Glutamatergic neuron (in vitro differentiated cells): ENCODE results near the gene OR2V2. TPM values are rescaled to one million over a fixed set of nuclear protein-coding genes. Genes with fewer than 3 reads are reported as not detected.

Source experiments
- DNase-seq: peaks from one replicate; pipeline ENCODE4 v3.0.0; 2022
- H3K27ac Mint-ChIP-seq: one replicate; pipeline ENCODE4 v1.8.0; 2020; ENCODE audit warnings: mild to moderate bottlenecking, mixed read lengths, inconsistent platforms; ENCODE audit not compliant: unreplicated experiment
- H3K27me3 Mint-ChIP-seq: one replicate; pipeline ENCODE4 v1.8.0; 2020; ENCODE audit warnings: mild to moderate bottlenecking, moderate library complexity, mixed read lengths, inconsistent platforms; ENCODE audit not compliant: unreplicated experiment
- H3K36me3 Mint-ChIP-seq: one replicate; pipeline ENCODE4 v1.8.0; 2020; ENCODE audit warnings: mild to moderate bottlenecking, mixed read lengths, inconsistent platforms; ENCODE audit not compliant: unreplicated experiment
- H3K4me1 Mint-ChIP-seq: one replicate; pipeline ENCODE4 v1.8.0; 2020; ENCODE audit warnings: mild to moderate bottlenecking, low read depth, mixed read lengths, inconsistent platforms; ENCODE audit not compliant: unreplicated experiment
- H3K4me3 Mint-ChIP-seq: one replicate; pipeline ENCODE4 v1.8.0; 2020; ENCODE audit warnings: mild to moderate bottlenecking, mixed read lengths, inconsistent platforms; ENCODE audit not compliant: unreplicated experiment
- H3K9me3 Mint-ChIP-seq: one replicate; pipeline ENCODE4 v1.8.0; 2020; ENCODE audit warnings: mild to moderate bottlenecking, moderate library complexity, mixed read lengths, inconsistent platforms; ENCODE audit not compliant: unreplicated experiment
- CTCF ChIP-seq: fragments of 200-600 bp; sonication (generic); IDR thresholded peaks from one replicate; pipeline ENCODE4 v1.5.0; 2021; ENCODE audit not compliant: partially characterized antibody, unreplicated experiment
- total RNA-seq: library from RNA; stranded (reverse); fragmentation: NEBNext Ultra II Directional; extraction: Animal tissue kit (Norgen Biotek cat#: 25700); gene quantifications from one replicate; pipeline ENCODE4 v1.2.1, GENCODE V29; 2021; ENCODE audit not compliant: unreplicated experiment

The OR2V2 gene
- total RNA-seq, 1 donor from 2014 or later: not detected

DNA sequence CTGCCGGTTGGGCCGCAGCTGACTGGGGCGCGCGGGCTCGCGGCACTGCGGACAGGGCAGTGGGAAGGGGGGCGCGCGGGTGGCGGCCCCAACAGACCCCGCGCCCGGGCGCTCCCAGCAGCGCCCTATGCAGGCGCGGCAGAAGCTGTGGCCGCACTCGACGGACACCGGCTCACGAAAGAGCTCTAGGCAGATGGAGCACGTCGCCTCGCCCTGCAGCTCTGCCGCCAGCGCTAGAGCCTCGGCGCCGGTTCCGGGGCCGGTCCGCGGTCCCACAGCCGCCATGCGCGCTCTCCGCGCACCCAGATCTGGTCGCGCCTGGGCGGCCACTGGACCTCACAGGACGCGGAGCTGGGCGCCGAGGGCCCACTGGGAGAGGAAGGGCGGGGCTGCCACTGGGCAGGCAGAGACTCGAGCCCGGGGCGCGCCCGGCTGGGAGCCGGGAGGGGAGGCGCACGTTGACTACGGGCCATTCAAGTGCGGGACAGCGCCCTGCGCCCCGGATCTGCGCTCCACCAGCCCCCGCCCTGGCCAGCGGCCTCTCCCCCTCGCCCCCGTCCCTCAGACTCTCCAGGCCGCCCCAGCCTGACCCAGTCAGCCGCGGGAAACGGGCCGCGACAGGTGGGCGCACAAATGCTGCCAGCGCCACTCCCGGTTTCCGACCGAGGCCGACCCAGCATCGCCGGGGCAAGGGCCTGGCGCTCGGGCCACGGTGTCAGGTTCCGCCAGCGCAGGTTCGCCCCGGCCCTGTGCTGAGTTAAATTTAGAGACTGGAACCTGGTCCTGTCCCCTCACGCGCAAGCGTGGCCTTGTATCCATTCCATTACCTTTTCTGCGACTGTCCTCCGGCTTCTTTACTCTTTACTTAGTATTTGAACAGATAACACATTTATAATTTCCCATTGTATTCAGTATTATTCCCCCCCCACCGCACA lies 57.7 kb downstream of the OR2V2 start, which contains the start of gene TRIM7:
TSS of gene TRIM7 (minus strand) at position 371 of the 935 bp plus-strand sequence. CDS start at position 285, 86 bp downstream.
- Mint-ChIP-seq H3K4me1 (peaks cover 19% of the 10 kb centered on the region), H3K27me3 (peaks cover 34% of the 10 kb centered on the region), H3K9me3 (peaks cover 31% of the 10 kb centered on the region), H3K4me3 (peak within 1 kb of the TSS; percentile 96), H3K36me3 (peaks cover 15% of the 10 kb centered on the region), H3K27ac (peak within 1 kb of the TSS; percentile 87)
- peak; percentile 59 for DNase-seq
- no peak for TF ChIP-seq CTCF

GRCh38 chr5:181205761-181206649 lies 58.6 kb downstream of the OR2V2 start:
- peak overlapping the region; percentile 87 for H3K27ac Mint-ChIP-seq
- H3K4me1 Mint-ChIP-seq: peaks cover 11% of the 10 kb centered on the region
- H3K4me3 Mint-ChIP-seq: peak overlapping the region; percentile 96
- H3K9me3 Mint-ChIP-seq: peaks cover 31% of the 10 kb centered on the region
- peaks cover 15% of the 10 kb centered on the region for H3K36me3 Mint-ChIP-seq
- no peak for DNase-seq
- peaks cover 34% of the 10 kb centered on the region for H3K27me3 Mint-ChIP-seq
- no peak for TF ChIP-seq CTCF

DNA sequence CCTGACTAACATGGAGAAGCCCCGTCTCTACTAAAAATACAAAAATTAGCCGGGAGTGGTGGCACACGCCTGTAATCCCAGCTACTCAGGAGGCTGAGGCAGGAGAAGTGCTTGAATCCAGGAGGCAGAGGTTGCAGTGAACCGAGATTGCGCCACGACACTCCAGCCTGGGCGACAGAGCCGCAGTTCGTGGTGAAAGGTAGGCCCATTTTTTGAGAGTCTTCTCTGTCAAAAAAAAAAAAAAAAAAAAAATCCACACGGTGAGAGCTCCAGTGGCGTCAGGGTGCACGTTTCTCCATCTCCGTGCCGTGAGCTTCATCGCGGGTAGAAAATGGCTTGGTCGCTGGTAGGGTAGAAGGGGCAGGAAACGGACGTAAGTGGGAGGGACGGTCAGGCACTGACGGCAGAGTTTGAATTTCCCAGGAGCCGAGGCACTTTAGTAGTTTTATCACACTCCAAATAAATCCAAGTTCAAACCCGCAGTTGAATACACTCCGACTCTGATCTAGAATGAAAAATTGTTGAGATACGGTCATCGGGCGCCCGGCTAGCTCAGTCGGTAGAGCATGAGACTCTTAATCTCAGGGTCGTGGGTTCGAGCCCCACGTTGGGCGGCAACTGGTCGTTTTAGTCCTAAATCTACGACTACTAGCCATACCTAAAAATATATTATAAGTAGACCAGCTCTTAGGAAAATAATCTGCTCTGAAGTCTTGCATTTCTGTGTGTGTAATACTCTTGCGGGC lies 60.0 kb downstream of the OR2V2 start:
- Mint-ChIP-seq H3K9me3 (peaks cover 29% of the 10 kb centered on the region), H3K27me3 (peaks cover 32% of the 10 kb centered on the region), H3K4me1 (peaks cover 11% of the 10 kb centered on the region), H3K4me3 (peak overlapping the region; percentile 96), H3K27ac (peak overlapping the region; percentile 87), H3K36me3 (peaks cover 15% of the 10 kb centered on the region)
- DNase-seq: peak; percentile 74
- TF ChIP-seq CTCF: no peak

GRCh38 chr5:181207960-181208253 lies 60.5 kb downstream of the OR2V2 start:
- Mint-ChIP-seq H3K36me3 (peaks cover 15% of the 10 kb centered on the region), H3K27me3 (peaks cover 32% of the 10 kb centered on the region), H3K9me3 (peaks cover 29% of the 10 kb centered on the region), H3K4me3 (peak overlapping the region; percentile 96), H3K27ac (peak overlapping the region; percentile 36), H3K4me1 (peaks cover 11% of the 10 kb centered on the region)
- no peak for TF ChIP-seq CTCF
- no peak for DNase-seq

Other genes with a start within 250 kb of the OR2V2 start
- not detected for gene BTNL8, start 248.4 kb upstream of the OR2V2 start, total RNA-seq
- gene BTNL3, start 158.7 kb upstream of the OR2V2 start, total RNA-seq: not detected
- gene BTNL9, start 107.3 kb upstream of the OR2V2 start, total RNA-seq: 37.9 TPM
- gene OR2V1, start 16.4 kb upstream of the OR2V2 start, total RNA-seq: not detected
- 0.93 TPM for gene TRIM7, start 57.6 kb downstream of the OR2V2 start, total RNA-seq
- gene TRIM41, start 75.7 kb downstream of the OR2V2 start, total RNA-seq: 28.8 TPM
- gene RACK1, start 96.3 kb downstream of the OR2V2 start, total RNA-seq: 1,397 TPM
- 15.7 TPM for gene TRIM52, start 113.6 kb downstream of the OR2V2 start, total RNA-seq
- gene OR4F3, start 219.7 kb downstream of the OR2V2 start, total RNA-seq: not detected